Muscle of leg (tissue), 11 donors: Measurements from ENCODE around the gene GRIA3. TPM values are rescaled to one million over a fixed set of nuclear protein-coding genes. Genes with fewer than 3 reads are reported as not detected.

Experiments
- DNase-seq: peaks from one replicate; pipeline ENCODE4 v3.0.0; 2013
- H3K27ac ChIP-seq: one replicate; pipeline ENCODE4 v1.5.1; 2013; ENCODE audit warnings: mild to moderate bottlenecking, low read length, control low read depth
- H3K27me3 ChIP-seq: one replicate; pipeline ENCODE4 v1.6.1; 2013; ENCODE audit warnings: low read length; ENCODE audit not compliant: control insufficient read depth, insufficient read depth
- H3K36me3 ChIP-seq: one replicate; pipeline ENCODE4 v1.6.1; 2013; ENCODE audit warnings: low read length; ENCODE audit not compliant: control insufficient read depth, insufficient read depth
- H3K4me1 ChIP-seq: one replicate; pipeline ENCODE4 v1.6.1; 2013; ENCODE audit warnings: low read length; ENCODE audit not compliant: control insufficient read depth, insufficient read depth
- H3K4me3 ChIP-seq: one replicate; pipeline ENCODE4 v1.5.1; 2013; ENCODE audit warnings: low read length, control low read depth
- H3K9me3 ChIP-seq: replicated peaks from 2 replicates; pipeline ENCODE4 v1.6.1; 2013; ENCODE audit warnings: low read depth, low read length; ENCODE audit not compliant: control insufficient read depth
- WGBS: methylation state at CpG from one replicate; pipeline ENCODE4 v1.1.5; 2013; ENCODE audit warnings: missing lambda C conversion rate; ENCODE audit not compliant: insufficient coverage; 5-methylcytosine and 5-hydroxymethylcytosine counted together
- polyA plus RNA-seq, 8 donors: library from polyadenylated mRNA; unstranded; fragments of 120-200 nt; gene quantifications; one replicate each; pipeline versions ENCODE4 v1.2.1 to v1.2.3, GENCODE V29; 2013; ENCODE audit warnings: inconsistent platforms in 1 of 8, low replicate concordance in 1 of 8; ENCODE audit not compliant: insufficient read length in 8 of 8, insufficient read depth in 1 of 8
- total RNA-seq: library from RNA; stranded (reverse); fragments of 120-200 nt; gene quantifications from one replicate; pipeline ENCODE4 v1.2.4, GENCODE V29; 2013

The GRIA3 gene
- total and polyA plus RNA-seq, 9 donors: 1.3 to 4.2 (median 2.2) TPM

GRCh38 chrX:123475068-123475724 is 291.1 kb downstream of the GRIA3 start:
- DNase-seq: peak; percentile 19
- H3K4me3 ChIP-seq: no peak overlapping the region
- peaks cover 2% of the 10 kb centered on the region for H3K27me3 ChIP-seq
- H3K9me3 ChIP-seq: no peaks in the 10 kb centered on the region
- no peak overlapping the region for H3K27ac ChIP-seq
- no peaks in the 10 kb centered on the region for H3K4me1 ChIP-seq
- WGBS: no CpG with 5 or more reads among the region's 2 CpGs
- no peaks in the 10 kb centered on the region for H3K36me3 ChIP-seq

GRCh38 chrX:123476611-123477219 is 292.6 kb downstream of the GRIA3 start:
- Histone ChIP-seq H3K9me3 (no peaks in the 10 kb centered on the region), H3K4me1 (no peaks in the 10 kb centered on the region), H3K27ac (no peak overlapping the region), H3K4me3 (no peak overlapping the region), H3K36me3 (no peaks in the 10 kb centered on the region), H3K27me3 (peaks cover 2% of the 10 kb centered on the region)
- WGBS: 50% methylated on average over 3 of the region's 5 CpGs
- DNase-seq: peak; percentile 35

DNA sequence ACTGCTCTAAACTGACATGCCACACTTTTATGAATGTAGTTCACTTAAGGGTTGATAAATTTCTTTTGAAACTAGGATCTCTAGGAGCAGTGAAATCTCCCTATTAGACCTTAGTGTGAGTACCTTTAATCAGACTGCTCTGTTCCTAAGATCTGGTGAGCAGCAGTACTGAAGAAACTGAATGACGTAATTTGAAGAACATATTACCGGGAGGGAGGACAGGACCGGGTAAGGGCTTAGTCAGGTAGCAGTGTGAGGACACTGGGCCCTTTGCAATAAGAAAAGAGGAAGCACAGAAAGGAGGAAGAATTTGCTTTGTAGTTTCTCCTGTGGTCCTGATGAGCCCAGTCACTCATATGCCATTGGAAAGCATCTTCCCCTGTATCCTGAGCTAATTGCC is 293.6 kb downstream of the GRIA3 start:
- Histone ChIP-seq H3K27me3 (peaks cover 2% of the 10 kb centered on the region), H3K4me1 (no peaks in the 10 kb centered on the region), H3K27ac (no peak overlapping the region), H3K36me3 (no peaks in the 10 kb centered on the region), H3K4me3 (no peak overlapping the region), H3K9me3 (no peaks in the 10 kb centered on the region)
- 86% methylated on average over 3 of the region's 3 CpGs for WGBS
- no peak for DNase-seq

DNA sequence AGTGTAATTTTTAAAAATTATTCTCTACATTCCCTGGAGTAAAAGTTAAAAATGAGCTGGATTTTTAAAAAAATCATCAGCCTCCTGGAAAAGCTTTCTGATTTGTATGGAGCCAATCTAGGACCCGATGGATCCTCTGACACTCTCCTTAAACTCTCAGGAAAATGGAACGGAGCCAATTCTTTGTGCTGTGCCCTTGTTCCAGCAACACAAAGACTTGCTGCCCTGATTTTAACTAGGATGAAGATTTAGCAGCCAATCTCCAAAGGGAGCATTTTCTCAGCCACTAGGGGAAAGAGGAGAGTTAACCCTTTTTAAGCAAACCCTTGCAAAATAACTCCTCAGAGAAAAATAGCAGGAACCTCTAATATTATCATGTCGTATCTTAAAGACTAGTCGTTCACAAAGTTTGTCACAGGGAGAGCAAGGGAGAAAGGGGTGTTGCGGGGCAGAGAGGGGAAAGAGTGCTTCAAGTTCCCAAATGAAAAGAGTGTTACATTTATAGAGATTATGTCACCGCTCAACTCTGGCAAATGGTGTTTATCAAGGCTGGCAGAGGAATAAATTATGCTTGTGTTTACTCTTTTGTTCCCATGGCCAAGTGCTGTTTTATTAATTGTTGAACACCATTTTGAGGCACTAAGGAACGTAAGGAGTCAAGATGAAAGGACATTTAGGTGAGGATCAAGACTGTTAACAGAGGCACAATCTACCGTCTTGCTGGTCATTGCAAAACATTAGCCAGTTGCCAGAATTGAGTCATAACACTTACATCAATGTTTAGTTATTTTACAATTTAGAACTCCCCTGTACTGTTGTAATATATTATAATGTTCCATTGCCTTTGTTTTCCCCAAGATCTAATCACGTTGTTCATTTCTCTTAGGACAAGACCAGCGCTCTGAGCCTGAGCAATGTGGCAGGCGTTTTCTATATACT is 298.1 kb downstream of the GRIA3 start:
- Histone ChIP-seq H3K4me1 (no peaks in the 10 kb centered on the region), H3K36me3 (no peaks in the 10 kb centered on the region), H3K27me3 (peaks cover 2% of the 10 kb centered on the region), H3K27ac (peak overlapping the region; percentile 20), H3K4me3 (no peak overlapping the region), H3K9me3 (no peaks in the 10 kb centered on the region)
- WGBS: 48% methylated on average over 3 of the region's 11 CpGs
- DNase-seq: peak; percentile 49

DNA sequence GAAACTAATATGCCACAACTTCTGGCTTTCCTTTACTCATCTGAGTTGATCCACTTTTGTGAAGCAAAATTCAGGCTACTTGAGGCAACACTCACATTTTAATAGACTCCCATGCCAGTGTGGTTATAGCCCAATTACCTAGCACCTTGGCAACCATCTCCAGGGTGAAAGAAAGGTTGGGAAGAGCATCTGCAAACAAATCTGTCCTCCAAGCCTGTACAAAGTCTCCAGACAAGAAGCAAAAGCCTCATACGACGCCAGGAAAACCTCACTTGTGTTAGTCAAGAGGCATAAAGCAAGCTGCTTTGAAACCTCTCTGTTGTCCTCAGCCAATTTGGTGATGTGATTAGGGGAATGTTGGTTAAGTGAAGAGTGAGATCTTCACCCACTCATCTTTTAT is 302.2 kb downstream of the GRIA3 start:
- H3K4me1 ChIP-seq: no peaks in the 10 kb centered on the region
- H3K27me3 ChIP-seq: no peaks in the 10 kb centered on the region
- no peak overlapping the region for H3K4me3 ChIP-seq
- no peak for DNase-seq
- no CpG with 5 or more reads among the region's 2 CpGs for WGBS
- H3K27ac ChIP-seq: no peak overlapping the region
- H3K36me3 ChIP-seq: no peaks in the 10 kb centered on the region
- H3K9me3 ChIP-seq: no peaks in the 10 kb centered on the region

GRCh38 chrX:123487236-123487635 is 303.2 kb downstream of the GRIA3 start:
- no peak for DNase-seq
- Histone ChIP-seq H3K36me3 (no peaks in the 10 kb centered on the region), H3K4me1 (no peaks in the 10 kb centered on the region), H3K27me3 (no peaks in the 10 kb centered on the region), H3K4me3 (no peak overlapping the region), H3K27ac (no peak overlapping the region), H3K9me3 (no peaks in the 10 kb centered on the region)
- WGBS: no CpG with 5 or more reads among the region's 1 CpG

DNA sequence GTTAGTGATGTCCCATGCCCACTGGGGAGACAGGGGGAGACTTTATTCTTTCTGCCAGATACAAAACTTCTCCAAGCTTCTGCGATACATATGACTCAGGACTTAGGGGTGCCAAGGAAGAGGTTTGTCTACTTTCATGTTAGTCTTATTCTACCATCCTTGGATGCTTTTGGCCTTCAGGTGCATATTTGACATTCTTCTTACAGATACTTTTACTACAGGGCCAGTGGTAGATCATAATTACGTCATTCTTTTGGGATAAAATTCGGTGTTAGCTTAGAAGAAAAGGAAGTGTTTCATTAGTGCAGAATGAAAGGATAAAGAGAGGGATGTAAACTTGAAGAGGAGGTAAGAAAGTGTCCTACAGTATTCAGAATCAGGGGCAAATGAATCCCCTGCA is 303.6 kb downstream of the GRIA3 start:
- Histone ChIP-seq H3K9me3 (no peaks in the 10 kb centered on the region), H3K4me1 (no peaks in the 10 kb centered on the region), H3K27me3 (no peaks in the 10 kb centered on the region), H3K4me3 (no peak overlapping the region), H3K27ac (no peak overlapping the region), H3K36me3 (no peaks in the 10 kb centered on the region)
- DNase-seq: no peak
- WGBS: 0% methylated on average over 1 of the region's 3 CpGs

DNA sequence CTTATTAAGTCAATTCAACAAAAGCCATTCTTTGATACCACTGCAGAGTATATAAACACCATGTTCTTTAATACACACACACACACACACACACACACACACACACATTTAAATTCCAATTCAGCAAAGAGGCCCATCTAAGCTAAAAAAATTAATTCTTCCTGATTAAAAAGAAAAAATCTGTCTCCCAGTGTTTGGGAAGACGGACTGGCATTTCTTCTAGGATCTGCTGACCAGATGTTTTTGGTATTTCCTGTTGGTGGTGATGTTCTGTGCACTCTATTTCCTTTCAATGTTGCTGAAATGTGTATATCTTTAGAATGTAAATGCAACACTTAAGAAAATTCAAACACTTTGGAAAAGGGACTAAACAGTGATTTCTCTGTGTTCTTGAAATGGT is 304.9 kb downstream of the GRIA3 start:
- no peaks in the 10 kb centered on the region for H3K36me3 ChIP-seq
- H3K27ac ChIP-seq: no peak overlapping the region
- no peaks in the 10 kb centered on the region for H3K4me1 ChIP-seq
- no peaks in the 10 kb centered on the region for H3K27me3 ChIP-seq
- WGBS: no CpG with 5 or more reads among the region's 1 CpG
- H3K9me3 ChIP-seq: no peaks in the 10 kb centered on the region
- no peak overlapping the region for H3K4me3 ChIP-seq
- no peak for DNase-seq

GRCh38 chrX:123493857-123494256 is 309.8 kb downstream of the GRIA3 start:
- no peaks in the 10 kb centered on the region for H3K36me3 ChIP-seq
- no peak for DNase-seq
- no peak overlapping the region for H3K4me3 ChIP-seq
- no peaks in the 10 kb centered on the region for H3K4me1 ChIP-seq
- no peak overlapping the region for H3K27ac ChIP-seq
- WGBS: no CpG with 5 or more reads among the region's 1 CpG
- H3K9me3 ChIP-seq: no peaks in the 10 kb centered on the region
- H3K27me3 ChIP-seq: no peaks in the 10 kb centered on the region

DNA sequence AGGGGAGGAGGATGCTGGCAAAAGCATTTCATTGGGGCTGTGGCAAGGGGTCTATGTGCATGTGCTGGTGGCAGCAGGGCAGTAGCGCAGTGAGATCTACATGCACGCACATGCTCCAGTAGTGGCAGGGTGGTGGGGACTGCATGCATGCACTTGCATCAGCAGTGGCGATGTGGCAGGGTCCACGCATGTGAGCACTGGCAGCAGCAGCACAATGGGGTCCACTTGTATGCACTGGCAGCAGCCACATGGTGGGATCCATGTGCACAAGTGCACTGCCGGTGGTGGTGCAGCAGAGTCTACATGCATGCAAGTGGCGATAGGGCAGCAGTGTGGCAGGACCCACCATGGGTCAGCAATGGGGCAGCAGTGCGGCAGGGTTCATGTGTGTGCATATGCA is 315.7 kb downstream of the GRIA3 start:
- Histone ChIP-seq H3K4me1 (no peaks in the 10 kb centered on the region), H3K27me3 (no peaks in the 10 kb centered on the region), H3K4me3 (no peak overlapping the region), H3K27ac (no peak overlapping the region), H3K36me3 (no peaks in the 10 kb centered on the region), H3K9me3 (no peaks in the 10 kb centered on the region)
- WGBS: 93% methylated on average over 7 of the region's 7 CpGs
- no peak for DNase-seq
